ENCODE results near the gene CSKMT. TPM values are rescaled to one million over a fixed set of nuclear protein-coding genes. Genes with fewer than 3 reads are reported as not detected.

CSKMT gene
- total and polyA plus RNA-seq, 10 of the 15 experiments (the other 5 are each of a cell fraction or from before 2014, with no cell fraction given), result 7.0 to 213 (median 21.6) TPM

- no peak for TF ChIP-seq CTCF (IDR thresholded peaks at IDR 0.05 in 2 of 3, conservative IDR thresholded peaks at IDR 0.05 in 1 of 3; ENCODE audit: control insufficient read depth in 2 of 3, extremely low read depth in 1 of 3, insufficient read depth in 1 of 3, low read depth in 3 of 3, low read length in 3 of 3)
- TF ChIP-seq CREB1 (IDR thresholded peaks at IDR 0.05; ENCODE audit: low read depth), result 0 out of 2 replicates have a peak, but pooled peaks have one; percentile 38
- TF ChIP-seq RUNX3 (IDR thresholded peaks at IDR 0.05; ENCODE audit: low read length), result peak; percentile 20
- TF ChIP-seq HDAC2 (IDR thresholded peaks at IDR 0.05), result no peak
- peak; percentile 19; the same call in 1 of the 2 replicates for TF ChIP-seq GATAD2B (conservative IDR thresholded peaks at IDR 0.05; ENCODE audit: low read depth)
- TF ChIP-seq NKRF (conservative IDR thresholded peaks at IDR 0.05), result peak; percentile 95
- peak; percentile 64 for TF ChIP-seq LARP7 (IDR thresholded peaks at IDR 0.05)
- 0 out of 2 replicates have a peak, but pooled peaks have one; percentile 67 for TF ChIP-seq SMARCA5 (IDR thresholded peaks at IDR 0.05)
- TF ChIP-seq NR2C2 (IDR thresholded peaks at IDR 0.05; ENCODE audit: borderline replicate concordance, control insufficient read depth, insufficient read length, low read depth), result no peak
- no peak for TF ChIP-seq ZSCAN29 (IDR thresholded peaks at IDR 0.05)
- peak; percentile 91 for TF ChIP-seq MXI1 (IDR thresholded peaks at IDR 0.05; ENCODE audit: low read depth, low read length)
- TF ChIP-seq CBX5 (IDR thresholded peaks at IDR 0.05; ENCODE audit: low read depth), result no peak
- TF ChIP-seq SMC3 (IDR thresholded peaks at IDR 0.05; ENCODE audit: borderline replicate concordance, low read length), result no peak
- no peak for TF ChIP-seq ZNF384 (IDR thresholded peaks at IDR 0.05; ENCODE audit: borderline replicate concordance, low read depth, low read length)
- TF ChIP-seq ELK1 (IDR thresholded peaks at IDR 0.05; ENCODE audit: low read depth, low read length), result peak; percentile 54; the same call in 1 of the 2 replicates
- TF ChIP-seq POLR2A (IDR thresholded peaks at IDR 0.05; ENCODE audit: low read depth, low read length), result peak; percentile 78
- TF ChIP-seq POU2F2 (IDR thresholded peaks at IDR 0.05; ENCODE audit: borderline replicate concordance, low read depth, low read length), result no peak
- TF ChIP-seq, protein P1, sequence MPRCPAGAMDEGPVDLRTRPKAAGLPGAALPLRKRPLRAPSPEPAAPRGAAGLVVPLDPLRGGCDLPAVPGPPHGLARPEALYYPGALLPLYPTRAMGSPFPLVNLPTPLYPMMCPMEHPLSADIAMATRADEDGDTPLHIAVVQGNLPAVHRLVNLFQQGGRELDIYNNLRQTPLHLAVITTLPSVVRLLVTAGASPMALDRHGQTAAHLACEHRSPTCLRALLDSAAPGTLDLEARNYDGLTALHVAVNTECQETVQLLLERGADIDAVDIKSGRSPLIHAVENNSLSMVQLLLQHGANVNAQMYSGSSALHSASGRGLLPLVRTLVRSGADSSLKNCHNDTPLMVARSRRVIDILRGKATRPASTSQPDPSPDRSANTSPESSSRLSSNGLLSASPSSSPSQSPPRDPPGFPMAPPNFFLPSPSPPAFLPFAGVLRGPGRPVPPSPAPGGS (IDR thresholded peaks at IDR 0.05; ENCODE audit: borderline replicate concordance, insufficient read depth, low read depth, low read length, poor library complexity, severe bottlenecking), result peak; percentile 58
- TF ChIP-seq YBX1 (IDR thresholded peaks at IDR 0.05), result no peak
- TF ChIP-seq NFYA (IDR thresholded peaks at IDR 0.05; ENCODE audit: borderline replicate concordance, low read depth, low read length), result no peak
- TF ChIP-seq TARDBP (IDR thresholded peaks at IDR 0.05; ENCODE audit: borderline replicate concordance), result no peak
- TF ChIP-seq MEF2B (IDR thresholded peaks at IDR 0.05; ENCODE audit: partially characterized antibody, poor library complexity, severe bottlenecking), result peak; percentile 77
- TF ChIP-seq SUPT20H (IDR thresholded peaks at IDR 0.05; ENCODE audit: borderline replicate concordance, control insufficient read depth, low read depth, low read length), result no peak
- TF ChIP-seq NR2C1 (IDR thresholded peaks at IDR 0.05), result no peak
These were observed 41.1 kb downstream of the CSKMT start (continued) for GRCh38 chr11:62705880-62706849.
